Measurements from ENCODE around the gene CYP26C1. TPM values are rescaled to one million over a fixed set of nuclear protein-coding genes. Genes with fewer than 3 reads are reported as not detected.

Gene CYP26C1
- polyA plus RNA-seq, 1 donor from 2014 or later, result not detected

- H3K4me2 ChIP-seq (ENCODE audit: low read length), result no peak overlapping the region
- H3K9me3 ChIP-seq (ENCODE audit: low read length), result peaks cover 25% of the 10 kb centered on the region
- no peak overlapping the region for H2AFZ ChIP-seq (ENCODE audit: low read depth, low read length)
- H3K4me3 ChIP-seq (ENCODE audit: low read length), result no peak overlapping the region
- no peak overlapping the region for H3K27ac ChIP-seq (ENCODE audit: low read length)
- no peaks in the 10 kb centered on the region for H3K9me2 ChIP-seq (ENCODE audit: insufficient read depth, low read length)
- H3K9ac ChIP-seq (ENCODE audit: low read length), result no peak overlapping the region
- peaks cover 20% of the 10 kb centered on the region for H3K36me3 ChIP-seq (ENCODE audit: insufficient read depth, low read length)
- H4K20me1 ChIP-seq (ENCODE audit: insufficient read depth), result no peaks in the 10 kb centered on the region
- no peaks in the 10 kb centered on the region for H3K79me2 ChIP-seq (replicated peaks; ENCODE audit: insufficient read depth, low read length)
- TF ChIP-seq MXI1 (conservative IDR thresholded peaks at IDR 0.05; ENCODE audit: poor library complexity, severe bottlenecking), result no peak
- no peak for TF ChIP-seq TAF1 (IDR thresholded peaks at IDR 0.05; ENCODE audit: low read depth)
- TF ChIP-seq SMC3 (conservative IDR thresholded peaks at IDR 0.05; ENCODE audit: poor library complexity), result no peak
- no peak for TF ChIP-seq EP300 (conservative IDR thresholded peaks at IDR 0.05; ENCODE audit: poor library complexity, severe bottlenecking)
- TF ChIP-seq POLR2AphosphoS5 (IDR thresholded peaks at IDR 0.05), result no peak
- TF ChIP-seq EZH2 (IDR thresholded peaks at IDR 0.05; ENCODE audit: borderline replicate concordance, insufficient read depth, low read length, poor library complexity, severe bottlenecking), result no peak
- no peak for TF ChIP-seq RAD21 (conservative IDR thresholded peaks at IDR 0.05)
- TF ChIP-seq CTCF (IDR thresholded peaks at IDR 0.05; ENCODE audit: poor library complexity, severe bottlenecking), result no peak
- no peak for TF ChIP-seq REST (IDR thresholded peaks at IDR 0.05; ENCODE audit: borderline replicate concordance)
- no peaks in the 10 kb centered on the region for H3F3A ChIP-seq (ENCODE audit: insufficient read depth, low read length, poor library complexity, severe bottlenecking)
- peaks cover 44% of the 10 kb centered on the region for H3K27me3 ChIP-seq (ENCODE audit: insufficient read depth, low read depth, low read length)
Observed at GRCh38 chr10:93058139-93058538, 2.5 kb upstream of the CYP26C1 start.

- Histone ChIP-seq H3K27ac (ENCODE audit: low read length) (no peak overlapping the region), H2AFZ (ENCODE audit: low read depth, low read length) (no peak overlapping the region)
Observed at GRCh38 chr10:93060887-93061593, 442 bp downstream of the CYP26C1 start.

More at GRCh38 chr10:93060887-93061593, 442 bp downstream of the CYP26C1 start:
- TF ChIP-seq SMC3 (conservative IDR thresholded peaks at IDR 0.05; ENCODE audit: poor library complexity) (no peak), EP300 (conservative IDR thresholded peaks at IDR 0.05; ENCODE audit: poor library complexity, severe bottlenecking) (no peak), RAD21 (conservative IDR thresholded peaks at IDR 0.05) (no peak), TAF1 (IDR thresholded peaks at IDR 0.05; ENCODE audit: low read depth) (no peak), CTCF (IDR thresholded peaks at IDR 0.05; ENCODE audit: poor library complexity, severe bottlenecking) (no peak), EZH2 (IDR thresholded peaks at IDR 0.05; ENCODE audit: borderline replicate concordance, insufficient read depth, low read length, poor library complexity, severe bottlenecking) (no peak), POLR2AphosphoS5 (IDR thresholded peaks at IDR 0.05) (no peak), REST (IDR thresholded peaks at IDR 0.05; ENCODE audit: borderline replicate concordance) (no peak), MXI1 (conservative IDR thresholded peaks at IDR 0.05; ENCODE audit: poor library complexity, severe bottlenecking) (no peak)
- Histone ChIP-seq H3K9ac (ENCODE audit: low read length) (no peak overlapping the region), H3K27me3 (ENCODE audit: insufficient read depth, low read depth, low read length) (peaks cover 72% of the 10 kb centered on the region), H3K9me3 (ENCODE audit: low read length) (peaks cover 25% of the 10 kb centered on the region), H3K4me3 (ENCODE audit: low read length) (no peak overlapping the region), H4K20me1 (ENCODE audit: insufficient read depth) (no peaks in the 10 kb centered on the region), H3K9me2 (ENCODE audit: insufficient read depth, low read length) (no peaks in the 10 kb centered on the region), H3F3A (ENCODE audit: insufficient read depth, low read length, poor library complexity, severe bottlenecking) (no peaks in the 10 kb centered on the region), H3K4me2 (ENCODE audit: low read length) (no peak overlapping the region), H3K36me3 (ENCODE audit: insufficient read depth, low read length) (peaks cover 20% of the 10 kb centered on the region), H3K79me2 (replicated peaks; ENCODE audit: insufficient read depth, low read length) (no peaks in the 10 kb centered on the region)

All from neural cell (in vitro differentiated cells).